Ishikawa (cell line): Measurements from ENCODE around the gene RPTOR.

Source experiments
- CEBPB ChIP-seq: IDR thresholded peaks from 2 replicates; pipeline ENCODE4 v1.6.1; 2012
- CREB1 ChIP-seq: IDR thresholded peaks from 2 replicates; pipeline ENCODE4 v1.6.1; 2012; ENCODE audit warnings: low read depth
- EGR1 ChIP-seq: IDR thresholded peaks from 2 replicates; pipeline ENCODE4 v1.6.1; 2012
- EP300 ChIP-seq: IDR thresholded peaks from 2 replicates; pipeline ENCODE4 v1.6.1; 2012; ENCODE audit warnings: borderline replicate concordance
- FOXM1 ChIP-seq: IDR thresholded peaks from 2 replicates; pipeline ENCODE4 v1.6.1; 2012; ENCODE audit warnings: low read depth, borderline replicate concordance
- MAX ChIP-seq: IDR thresholded peaks from 2 replicates; pipeline ENCODE4 v1.6.1; 2012
- NFIC ChIP-seq: IDR thresholded peaks from 2 replicates; pipeline ENCODE4 v1.6.1; 2012
- RAD21 ChIP-seq: IDR thresholded peaks from 2 replicates; pipeline ENCODE4 v1.6.1; 2012; ENCODE audit warnings: low read depth
- TAF1 ChIP-seq: IDR thresholded peaks from 2 replicates; pipeline ENCODE4 v1.6.1; 2012; ENCODE audit warnings: low read depth, mild to moderate bottlenecking
- TCF12 ChIP-seq: IDR thresholded peaks from 2 replicates; pipeline ENCODE4 v1.6.1; 2012; ENCODE audit warnings: low read depth
- TEAD4 ChIP-seq: IDR thresholded peaks from 2 replicates; pipeline ENCODE4 v1.6.1; 2012
- USF1 ChIP-seq: IDR thresholded peaks from 2 replicates; pipeline ENCODE4 v1.6.1; 2012
- YY1 ChIP-seq: IDR thresholded peaks from 2 replicates; pipeline ENCODE4 v1.6.1; 2012; ENCODE audit warnings: low read depth
- ZBTB7A ChIP-seq: IDR thresholded peaks from 2 replicates; pipeline ENCODE4 v1.6.1; 2012; ENCODE audit warnings: low read depth
- TF ChIP-seq, protein P1 (sequence below): IDR thresholded peaks from 2 replicates; pipeline ENCODE4 v1.6.1; 2012; ENCODE audit warnings: low read depth, mild to moderate bottlenecking

Gene RPTOR

DNA sequence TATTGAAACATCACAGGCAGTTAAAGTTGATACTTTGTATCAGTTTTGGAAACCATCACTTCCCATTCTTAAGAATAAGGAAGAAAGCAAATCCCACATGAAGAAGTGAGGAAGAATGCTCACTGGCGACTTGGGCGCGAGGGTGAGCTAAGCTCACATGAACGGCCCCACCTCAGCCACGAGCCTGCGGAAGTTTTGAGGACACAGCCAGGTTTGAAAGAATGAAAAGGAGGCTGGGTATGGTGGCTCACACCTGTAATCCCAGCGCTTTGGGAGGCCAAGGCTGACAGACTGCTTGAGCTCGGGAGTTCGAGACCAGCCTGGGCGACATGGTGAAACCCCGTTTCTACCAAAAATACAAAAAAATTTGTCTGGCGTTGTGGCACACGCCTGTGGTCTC lies 336.7 kb downstream of the RPTOR start:
- TF ChIP-seq USF1 (no peak), NFIC (no peak)

GRCh38 chr17:80882323-80882722 lies 337.7 kb downstream of the RPTOR start:
- no peak for TF ChIP-seq EGR1
- no peak for TF ChIP-seq NFIC
- no peak for TF ChIP-seq MAX
- TF ChIP-seq RAD21 = no peak
- no peak for TF ChIP-seq YY1
- TF ChIP-seq TCF12 = no peak
- no peak for TF ChIP-seq ZBTB7A
- TF ChIP-seq FOXM1 = no peak
- TF ChIP-seq CEBPB = no peak
- TF ChIP-seq, protein P1, sequence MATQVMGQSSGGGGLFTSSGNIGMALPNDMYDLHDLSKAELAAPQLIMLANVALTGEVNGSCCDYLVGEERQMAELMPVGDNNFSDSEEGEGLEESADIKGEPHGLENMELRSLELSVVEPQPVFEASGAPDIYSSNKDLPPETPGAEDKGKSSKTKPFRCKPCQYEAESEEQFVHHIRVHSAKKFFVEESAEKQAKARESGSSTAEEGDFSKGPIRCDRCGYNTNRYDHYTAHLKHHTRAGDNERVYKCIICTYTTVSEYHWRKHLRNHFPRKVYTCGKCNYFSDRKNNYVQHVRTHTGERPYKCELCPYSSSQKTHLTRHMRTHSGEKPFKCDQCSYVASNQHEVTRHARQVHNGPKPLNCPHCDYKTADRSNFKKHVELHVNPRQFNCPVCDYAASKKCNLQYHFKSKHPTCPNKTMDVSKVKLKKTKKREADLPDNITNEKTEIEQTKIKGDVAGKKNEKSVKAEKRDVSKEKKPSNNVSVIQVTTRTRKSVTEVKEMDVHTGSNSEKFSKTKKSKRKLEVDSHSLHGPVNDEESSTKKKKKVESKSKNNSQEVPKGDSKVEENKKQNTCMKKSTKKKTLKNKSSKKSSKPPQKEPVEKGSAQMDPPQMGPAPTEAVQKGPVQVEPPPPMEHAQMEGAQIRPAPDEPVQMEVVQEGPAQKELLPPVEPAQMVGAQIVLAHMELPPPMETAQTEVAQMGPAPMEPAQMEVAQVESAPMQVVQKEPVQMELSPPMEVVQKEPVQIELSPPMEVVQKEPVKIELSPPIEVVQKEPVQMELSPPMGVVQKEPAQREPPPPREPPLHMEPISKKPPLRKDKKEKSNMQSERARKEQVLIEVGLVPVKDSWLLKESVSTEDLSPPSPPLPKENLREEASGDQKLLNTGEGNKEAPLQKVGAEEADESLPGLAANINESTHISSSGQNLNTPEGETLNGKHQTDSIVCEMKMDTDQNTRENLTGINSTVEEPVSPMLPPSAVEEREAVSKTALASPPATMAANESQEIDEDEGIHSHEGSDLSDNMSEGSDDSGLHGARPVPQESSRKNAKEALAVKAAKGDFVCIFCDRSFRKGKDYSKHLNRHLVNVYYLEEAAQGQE = no peak
- TF ChIP-seq EP300 = no peak
- TF ChIP-seq TAF1 = no peak
- TF ChIP-seq CREB1 = no peak
- TF ChIP-seq TEAD4 = no peak
- TF ChIP-seq USF1 = no peak

GRCh38 chr17:80882926-80883685 lies 338.5 kb downstream of the RPTOR start:
- TF ChIP-seq RAD21 = no peak
- TF ChIP-seq EP300 = no peak
- no peak for TF ChIP-seq MAX
- TF ChIP-seq, protein P1 = no peak
- TF ChIP-seq TCF12 = no peak
- no peak for TF ChIP-seq NFIC
- TF ChIP-seq CEBPB = no peak

DNA sequence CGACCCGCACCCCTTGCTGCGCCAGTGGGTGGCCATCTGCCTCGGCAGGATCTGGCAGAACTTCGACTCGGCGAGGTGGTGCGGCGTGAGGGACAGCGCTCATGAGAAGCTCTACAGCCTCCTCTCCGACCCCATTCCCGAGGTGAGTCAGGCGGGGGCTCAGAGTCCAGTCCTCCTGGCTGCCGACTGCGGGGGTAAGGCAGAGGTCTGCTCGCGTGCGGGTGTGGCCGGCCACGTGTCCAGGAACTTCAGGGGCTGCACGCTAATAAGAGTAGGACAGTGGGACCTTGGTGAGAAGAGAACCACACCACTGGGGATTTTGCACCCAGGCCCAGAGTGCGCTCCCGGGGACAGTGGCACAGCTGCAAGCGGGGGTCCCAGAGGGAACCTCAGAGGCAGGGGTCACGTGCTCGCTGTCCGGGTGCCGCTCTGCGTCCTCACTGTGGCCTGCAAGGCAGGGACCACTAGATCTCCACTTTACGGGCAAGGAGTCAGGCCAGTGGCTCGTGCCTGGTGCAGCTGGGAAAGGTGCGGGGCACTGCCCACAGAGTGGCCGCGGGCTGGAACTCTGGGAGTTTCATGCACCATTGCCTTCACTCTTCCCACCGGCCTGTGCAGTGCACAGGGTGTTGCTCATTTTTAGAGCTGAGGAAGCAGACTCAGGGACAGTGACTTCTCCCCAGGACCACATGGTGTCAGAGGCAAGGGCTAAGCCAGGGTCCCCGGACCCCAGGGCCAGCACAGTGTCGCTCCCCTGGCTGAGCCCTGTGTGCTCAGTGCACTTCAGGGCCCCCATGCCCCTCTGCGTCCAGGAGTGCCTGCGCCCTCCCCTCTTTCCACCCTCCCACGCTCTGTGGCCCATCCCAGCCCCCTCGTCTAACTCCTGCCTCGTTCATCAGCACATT lies 339.4 kb downstream of the RPTOR start:
- TF ChIP-seq TAF1 (no peak), NFIC (no peak)

GRCh38 chr17:80884811-80885210 lies 340.2 kb downstream of the RPTOR start:
- TF ChIP-seq YY1 (no peak), EP300 (no peak)
- TF ChIP-seq, protein P1 = no peak
